AG10803 (cell line): ENCODE data around the gene PTPRM.

Experiments
- DNase-seq: peaks from one replicate; pipeline ENCODE4 v3.0.0; 2010; ENCODE audit warnings: low read depth
- H3K4me3 ChIP-seq: 2 replicates; pipeline ENCODE4 v1.5.1; 2011; ENCODE audit warnings: mild to moderate bottlenecking, low read length, control low read depth
- CTCF ChIP-seq: conservative IDR thresholded peaks from 2 replicates; pipeline ENCODE4 v1.5.1; 2011; ENCODE audit warnings: mild to moderate bottlenecking, low read length, control low read depth, inconsistent platforms

Gene PTPRM

DNA sequence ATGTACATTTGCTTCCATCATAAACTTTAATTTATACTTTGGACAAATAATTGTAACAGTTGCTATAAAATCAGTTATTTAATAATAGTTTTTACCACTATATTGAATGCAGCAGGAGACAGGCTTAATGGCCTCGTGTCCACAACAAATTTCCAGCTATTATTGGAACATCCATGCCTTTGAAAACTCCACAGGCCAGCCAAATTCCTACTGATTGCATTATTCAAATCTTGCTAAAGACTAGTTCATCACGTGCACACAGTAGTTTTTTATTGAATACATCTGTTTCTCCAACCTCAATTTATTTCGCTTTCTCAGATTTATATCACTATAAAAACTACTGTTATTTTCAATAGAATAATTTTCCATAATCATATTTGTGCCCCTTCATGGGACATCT, 18.4 kb upstream of the PTPRM start:
- H3K4me3 ChIP-seq, result no peak overlapping the region
- peak; percentile 58 for DNase-seq
- no peak for TF ChIP-seq CTCF

DNA sequence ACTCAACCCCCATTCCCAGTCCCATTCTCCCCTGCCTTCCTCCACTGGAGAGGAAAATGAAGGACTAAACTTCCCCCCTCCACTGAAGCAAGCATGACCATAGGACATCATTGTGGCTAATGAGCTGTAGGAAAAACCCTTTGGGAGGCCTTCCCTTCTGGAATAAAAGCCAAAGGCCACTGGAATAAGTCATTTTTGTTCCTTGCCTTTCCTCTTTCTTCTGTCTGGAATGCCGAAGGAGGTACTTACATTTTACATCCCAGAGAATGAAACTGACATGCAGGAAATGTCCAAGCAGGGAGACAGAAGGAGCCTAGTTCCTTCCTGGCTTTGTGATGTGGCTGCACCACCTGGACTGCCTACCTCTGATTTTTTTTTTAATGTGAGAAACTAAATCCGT, 9.1 kb upstream of the PTPRM start:
- H3K4me3 ChIP-seq, result no peak overlapping the region
- DNase-seq, result no peak
- no peak for TF ChIP-seq CTCF

GRCh38 chr18:7558769-7559168, 8.3 kb upstream of the PTPRM start:
- no peak for DNase-seq
- H3K4me3 ChIP-seq, result no peak overlapping the region
- no peak for TF ChIP-seq CTCF

DNA sequence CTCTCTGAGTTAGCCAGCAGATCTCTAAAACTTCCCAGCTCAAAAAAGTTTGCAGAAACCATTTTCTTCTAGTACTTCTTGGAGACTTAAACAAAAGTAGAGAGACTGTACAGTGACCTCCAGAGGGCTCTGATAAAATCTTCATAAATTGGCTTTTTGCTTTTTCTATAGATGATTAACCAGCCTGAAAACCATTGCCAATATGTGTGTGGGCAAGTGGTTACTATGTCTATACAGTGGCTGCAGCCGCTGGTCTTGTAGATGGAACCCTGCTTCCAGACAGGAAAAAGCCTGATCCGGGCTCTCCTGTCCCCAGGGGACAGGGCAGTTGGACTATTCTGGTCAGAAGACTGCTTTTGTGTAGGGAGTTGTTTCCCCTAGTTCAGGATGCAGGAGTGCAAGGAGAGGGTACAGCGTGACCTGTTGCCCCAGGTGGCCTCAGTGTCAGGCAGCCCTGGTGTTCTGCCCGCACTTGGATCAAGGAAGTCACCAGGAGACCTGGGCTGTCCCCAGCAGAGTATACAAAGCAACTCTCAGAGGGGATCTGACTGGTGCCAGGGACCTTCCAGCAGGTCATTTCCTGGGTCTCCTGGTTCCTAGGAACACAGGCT, 7.3 kb upstream of the PTPRM start:
- no peak overlapping the region for H3K4me3 ChIP-seq
- DNase-seq, result no peak
- TF ChIP-seq CTCF, result no peak

GRCh38 chr18:7561909-7562460, 5.1 kb upstream of the PTPRM start:
- no peak overlapping the region for H3K4me3 ChIP-seq
- no peak for DNase-seq
- TF ChIP-seq CTCF, result no peak

GRCh38 chr18:7562491-7562890, 4.6 kb upstream of the PTPRM start:
- DNase-seq, result no peak
- H3K4me3 ChIP-seq, result no peak overlapping the region
- no peak for TF ChIP-seq CTCF

GRCh38 chr18:7565677-7566076, 1.4 kb upstream of the PTPRM start:
- no peak overlapping the region for H3K4me3 ChIP-seq
- DNase-seq, result no peak
- TF ChIP-seq CTCF, result no peak
